MM.1S (cell line): ENCODE measurements around the gene ASMTL.

Source experiments
- DNase-seq: peaks from one replicate; pipeline ENCODE4 v3.0.0-alpha.2; 2015
- H2AFZ ChIP-seq: fragments of 300-600 bp; sonication (generic); 2 replicates; pipeline ENCODE4 v1.6.0; 2016; ENCODE audit warnings: antibody characterized with exemption, low read length
- H3F3A ChIP-seq: fragments of 300-600 bp; sonication (generic); 2 replicates; pipeline ENCODE4 v1.6.1; 2016; ENCODE audit warnings: mild to moderate bottlenecking, antibody characterized with exemption, low read length, moderate library complexity, mixed read lengths; ENCODE audit not compliant: insufficient read depth
- H3K27ac ChIP-seq: fragments of 300-600 bp; sonication (generic); 2 replicates; pipeline ENCODE4 v1.5.1; 2016; ENCODE audit warnings: mild to moderate bottlenecking, low read length
- H3K27me3 ChIP-seq: fragments of 300-600 bp; sonication (generic); replicated peaks from 2 replicates; pipeline ENCODE4 v1.6.0; 2016; ENCODE audit warnings: low read length; ENCODE audit not compliant: insufficient read depth
- H3K36me3 ChIP-seq: fragments of 300-600 bp; sonication (generic); replicated peaks from 2 replicates; pipeline ENCODE4 v1.6.1; 2016; ENCODE audit warnings: mild to moderate bottlenecking, low read length, mixed read lengths; ENCODE audit not compliant: insufficient read depth
- H3K4me1 ChIP-seq: fragments of 300-600 bp; sonication (generic); 2 replicates; pipeline ENCODE4 v1.6.1; 2016; ENCODE audit warnings: low read length, mixed read lengths
- H3K4me2 ChIP-seq: fragments of 300-600 bp; sonication (generic); 2 replicates; pipeline ENCODE4 v1.6.0; 2016; ENCODE audit warnings: low read depth, low read length
- H3K4me3 ChIP-seq: fragments of 300-600 bp; sonication (generic); 2 replicates; pipeline ENCODE4 v1.5.1; 2016; ENCODE audit warnings: low read length, mixed read lengths
- H3K79me2 ChIP-seq: fragments of 300-600 bp; sonication (generic); 2 replicates; pipeline ENCODE4 v1.6.1; 2016; ENCODE audit warnings: mixed run types, low read length, mixed read lengths
- H3K9ac ChIP-seq: fragments of 300-600 bp; sonication (generic); 2 replicates; pipeline ENCODE4 v1.6.1; 2016; ENCODE audit warnings: low read length, mixed read lengths
- H3K9me2 ChIP-seq: fragments of 300-600 bp; sonication (generic); replicated peaks from 2 replicates; pipeline ENCODE4 v1.6.1; 2016; ENCODE audit warnings: mild to moderate bottlenecking, low read length, mixed read lengths; ENCODE audit not compliant: insufficient read depth
- H3K9me3 ChIP-seq: fragments of 300-600 bp; sonication (generic); replicated peaks from 2 replicates; pipeline ENCODE4 v1.6.1; 2016; ENCODE audit warnings: mild to moderate bottlenecking, low read length, mixed read lengths; ENCODE audit not compliant: insufficient read depth
- H4K20me1 ChIP-seq: fragments of 300-600 bp; sonication (generic); 2 replicates; pipeline ENCODE4 v1.6.1; 2016; ENCODE audit warnings: mild to moderate bottlenecking, low read length, moderate library complexity, mixed read lengths; ENCODE audit not compliant: insufficient read depth
- EZH2 ChIP-seq: fragments of 300-600 bp; sonication (generic); optimal IDR thresholded peaks from 2 replicates; pipeline ENCODE3; 2017; ENCODE audit warnings: low read depth, mild to moderate bottlenecking, antibody characterized with exemption, low read length, mixed read lengths
- EZH2phosphoT487 ChIP-seq: fragments of 300-600 bp; sonication (generic); IDR thresholded peaks from 2 replicates; pipeline ENCODE4 v1.6.1; 2018; ENCODE audit warnings: antibody characterized with exemption, low read length
- TF ChIP-seq, protein P1 (sequence below): fragments of 300-600 bp; sonication (generic); IDR thresholded peaks from 2 replicates; pipeline ENCODE4 v1.5.1; 2016; ENCODE audit warnings: antibody characterized with exemption, low read length, mixed read lengths

ASMTL gene

DNA sequence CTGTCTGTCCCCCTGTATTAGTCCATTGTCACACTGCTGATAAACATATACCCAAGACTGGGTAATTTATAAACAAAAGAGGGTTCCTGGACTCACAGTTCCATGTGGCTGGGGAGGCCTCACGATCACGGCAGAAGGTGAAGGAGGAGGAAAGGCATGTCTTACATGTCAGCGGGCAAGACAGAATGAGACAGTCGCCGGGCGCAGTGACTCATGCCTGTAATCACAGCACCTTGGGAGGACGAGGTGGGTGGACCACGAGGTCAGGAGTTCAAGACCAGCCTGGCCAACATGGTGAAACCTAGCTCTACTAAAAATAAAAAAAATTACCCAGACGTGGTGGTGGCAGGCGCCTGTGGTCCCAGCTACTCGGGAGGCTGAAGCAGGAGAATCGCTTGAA lies 91.4 kb downstream of the ASMTL start:
- Histone ChIP-seq H3K36me3 (no peaks in the 10 kb centered on the region), H3K27me3 (no peaks in the 10 kb centered on the region), H3K4me2 (no peak overlapping the region), H2AFZ (no peak overlapping the region), H3K9ac (no peak overlapping the region), H3K79me2 (no peaks in the 10 kb centered on the region), H3K4me1 (no peaks in the 10 kb centered on the region), H3K9me2 (no peaks in the 10 kb centered on the region), H3K27ac (no peak overlapping the region), H3K4me3 (no peak overlapping the region), H3K9me3 (no peaks in the 10 kb centered on the region), H3F3A (no peaks in the 10 kb centered on the region), H4K20me1 (no peaks in the 10 kb centered on the region)
- TF ChIP-seq EZH2phosphoT487 (no peak), EZH2 (no peak)
- TF ChIP-seq, protein P1, sequence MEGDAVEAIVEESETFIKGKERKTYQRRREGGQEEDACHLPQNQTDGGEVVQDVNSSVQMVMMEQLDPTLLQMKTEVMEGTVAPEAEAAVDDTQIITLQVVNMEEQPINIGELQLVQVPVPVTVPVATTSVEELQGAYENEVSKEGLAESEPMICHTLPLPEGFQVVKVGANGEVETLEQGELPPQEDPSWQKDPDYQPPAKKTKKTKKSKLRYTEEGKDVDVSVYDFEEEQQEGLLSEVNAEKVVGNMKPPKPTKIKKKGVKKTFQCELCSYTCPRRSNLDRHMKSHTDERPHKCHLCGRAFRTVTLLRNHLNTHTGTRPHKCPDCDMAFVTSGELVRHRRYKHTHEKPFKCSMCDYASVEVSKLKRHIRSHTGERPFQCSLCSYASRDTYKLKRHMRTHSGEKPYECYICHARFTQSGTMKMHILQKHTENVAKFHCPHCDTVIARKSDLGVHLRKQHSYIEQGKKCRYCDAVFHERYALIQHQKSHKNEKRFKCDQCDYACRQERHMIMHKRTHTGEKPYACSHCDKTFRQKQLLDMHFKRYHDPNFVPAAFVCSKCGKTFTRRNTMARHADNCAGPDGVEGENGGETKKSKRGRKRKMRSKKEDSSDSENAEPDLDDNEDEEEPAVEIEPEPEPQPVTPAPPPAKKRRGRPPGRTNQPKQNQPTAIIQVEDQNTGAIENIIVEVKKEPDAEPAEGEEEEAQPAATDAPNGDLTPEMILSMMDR, result no peak
- no peak for DNase-seq

DNA sequence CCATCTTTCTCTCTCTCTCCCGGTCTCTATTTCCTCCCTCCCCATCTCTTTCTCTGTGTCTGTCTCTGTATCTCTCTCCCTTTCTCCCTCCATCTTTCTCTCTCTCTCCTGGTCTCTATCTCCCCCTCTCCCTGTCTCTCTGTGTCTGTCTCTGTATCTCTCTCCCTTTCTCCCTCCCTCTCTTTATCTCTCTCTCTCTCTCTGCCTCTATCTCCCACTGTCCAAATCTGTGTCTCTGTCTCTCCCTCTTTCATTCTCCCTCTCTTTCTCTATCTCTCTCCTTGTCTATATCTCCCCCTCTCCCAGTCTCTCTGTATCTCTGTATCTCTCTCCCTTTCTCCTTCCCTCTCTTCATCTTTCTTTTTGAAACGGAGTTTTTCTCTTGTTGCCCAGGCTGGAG lies 92.5 kb downstream of the ASMTL start:
- H3K4me3 ChIP-seq, result no peak overlapping the region
- H3K9me3 ChIP-seq, result no peaks in the 10 kb centered on the region
- H3F3A ChIP-seq, result no peaks in the 10 kb centered on the region
- H3K4me1 ChIP-seq, result no peaks in the 10 kb centered on the region
- no peak overlapping the region for H3K27ac ChIP-seq
- no peak overlapping the region for H3K4me2 ChIP-seq
- TF ChIP-seq, protein P1, result no peak
- TF ChIP-seq EZH2 (no peak), EZH2phosphoT487 (no peak)
- no peaks in the 10 kb centered on the region for H3K79me2 ChIP-seq
- no peaks in the 10 kb centered on the region for H3K9me2 ChIP-seq
- H3K9ac ChIP-seq, result no peak overlapping the region
- H3K36me3 ChIP-seq, result no peaks in the 10 kb centered on the region
- no peaks in the 10 kb centered on the region for H3K27me3 ChIP-seq
- no peaks in the 10 kb centered on the region for H4K20me1 ChIP-seq
- H2AFZ ChIP-seq, result no peak overlapping the region
- no peak for DNase-seq

DNA sequence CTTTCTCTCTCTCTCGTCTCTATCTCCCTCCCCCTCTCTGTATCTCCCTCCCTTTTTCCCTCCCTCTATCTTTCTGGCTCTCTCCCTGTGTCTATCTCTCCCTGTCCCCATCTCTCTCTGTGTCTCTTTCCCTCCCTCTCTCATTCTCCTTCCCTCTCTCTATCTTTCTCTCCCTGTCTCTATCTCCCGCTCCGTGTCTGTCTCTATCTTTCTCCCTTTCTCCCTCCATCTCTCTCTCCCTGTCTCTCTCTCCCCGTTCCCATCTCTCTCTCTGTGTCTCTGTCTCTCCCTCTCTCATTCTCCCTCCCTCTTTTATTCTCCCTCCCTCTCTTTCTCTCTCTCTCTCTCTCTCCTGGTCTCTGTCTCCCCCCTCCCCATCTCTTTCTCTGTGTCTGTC lies 93.2 kb downstream of the ASMTL start:
- no peak for DNase-seq
- no peak overlapping the region for H3K4me3 ChIP-seq
- no peaks in the 10 kb centered on the region for H3K27me3 ChIP-seq
- H4K20me1 ChIP-seq, result no peaks in the 10 kb centered on the region
- no peak overlapping the region for H3K27ac ChIP-seq
- H3K4me1 ChIP-seq, result no peaks in the 10 kb centered on the region
- no peaks in the 10 kb centered on the region for H3K36me3 ChIP-seq
- no peak overlapping the region for H3K4me2 ChIP-seq
- TF ChIP-seq, protein P1, result no peak
- TF ChIP-seq EZH2phosphoT487 (no peak), EZH2 (no peak)
- H2AFZ ChIP-seq, result no peak overlapping the region
- H3K9ac ChIP-seq, result no peak overlapping the region
- H3F3A ChIP-seq, result no peaks in the 10 kb centered on the region
- no peaks in the 10 kb centered on the region for H3K79me2 ChIP-seq
- no peaks in the 10 kb centered on the region for H3K9me2 ChIP-seq
- H3K9me3 ChIP-seq, result no peaks in the 10 kb centered on the region
